Spleen (tissue), 11 donors: ENCODE results near the gene GLIS1. TPM values are rescaled to one million over a fixed set of nuclear protein-coding genes. Genes with fewer than 3 reads are reported as not detected.

ENCODE experiments used
- DNase-seq: peaks from one replicate; pipeline ENCODE4 v3.0.0-alpha.2; 2020
- H3K27ac ChIP-seq, 8 donors: fragments of 200-600 bp; sonication (generic) in 7 of 8; 1 replicate in 4 of 8; 2 replicates in 4 of 8; pipeline versions ENCODE4 v1.5.0 to v1.8.0; 2016 to 2021; ENCODE audit warnings: inconsistent platforms in 4 of 8, mild to moderate bottlenecking in 4 of 8, moderate library complexity in 1 of 8
- H3K27me3 ChIP-seq, 7 donors: fragments of 200-600 bp; sonication (generic) in 6 of 7; replicated peaks in 1 of 7; 1 replicate in 4 of 7; 2 replicates in 3 of 7; pipeline versions ENCODE4 v1.5.0 to v1.8.0; 2016 to 2021; ENCODE audit warnings: inconsistent platforms in 3 of 7, mild to moderate bottlenecking in 1 of 7
- H3K36me3 ChIP-seq, 6 donors: fragments of 200-600 bp; sonication (generic) in 5 of 6; 1 replicate in 4 of 6; 2 replicates in 2 of 6; pipeline versions ENCODE4 v1.5.0 to v1.8.0; 2016 to 2021; ENCODE audit warnings: inconsistent platforms in 2 of 6
- H3K4me1 ChIP-seq, 6 donors: fragments of 200-600 bp; sonication (generic) in 5 of 6; 1 replicate in 3 of 6; 2 replicates in 3 of 6; pipeline versions ENCODE4 v1.5.0 to v1.8.0; 2016 to 2021; ENCODE audit warnings: inconsistent platforms in 3 of 6
- H3K4me3 ChIP-seq, 8 donors: fragments of 200-600 bp; sonication (generic) in 7 of 8; 1 replicate in 4 of 8; 2 replicates in 4 of 8; pipeline versions ENCODE4 v1.5.0 to v1.8.0; 2016 to 2021; ENCODE audit warnings: inconsistent platforms in 4 of 8, mild to moderate bottlenecking in 4 of 8, moderate library complexity in 2 of 8
- H3K9me3 ChIP-seq, 8 donors: fragments of 200-600 bp; sonication (generic) in 7 of 8; 1 replicate in 4 of 8; 2 replicates in 4 of 8; pipeline versions ENCODE4 v1.5.0 to v1.8.0; 2016 to 2021; ENCODE audit warnings: inconsistent platforms in 4 of 8
- POLR2A ChIP-seq, 3 donors: fragments of 450-650 bp; IDR thresholded peaks; one replicate each; pipeline ENCODE4 v1.5.1; 2017; ENCODE audit warnings: antibody characterized with exemption in 3 of 3, mild to moderate bottlenecking in 1 of 3
- POLR2AphosphoS5 ChIP-seq, 3 donors: sonication (generic); formaldehyde crosslinking; IDR thresholded peaks; one replicate each; pipeline ENCODE4 v1.5.1; 2017; ENCODE audit warnings: antibody characterized with exemption in 3 of 3
- WGBS, 5 donors: extraction: QIAGEN DNeasy Blood & Tissue Kit in 3 of 5; methylation state at CpG; one replicate each; pipeline versions ENCODE4 v1.1.5 to v1.1.7; 2013 to 2018; 5-methylcytosine and 5-hydroxymethylcytosine counted together
- intact Hi-C: fragments of 100-400 bp; cut with DNase I; formaldehyde crosslinking; loops from one replicate; pipeline ENCODE4 v1.15.0; 2023; ENCODE audit warnings: low total_unique reads
- polyA plus RNA-seq, 3 donors: library from polyadenylated mRNA; stranded (reverse); fragments of 200-250 nt; gene quantifications; one replicate each; pipeline ENCODE4 v1.2.1, GENCODE V29; 2013
- small RNA-seq, 4 donors: library from RNA; depleted of rRNA; stranded (forward); fragments of <200 nt; gene quantifications; one replicate each; pipeline ENCODE3, GENCODE V24; 2016
- total RNA-seq, 7 donors: library from RNA; depleted of rRNA in 3 of 7; stranded (reverse); fragments of >200 nt in 3 of 7; fragmentation: NEBNext Ultra II Directional in 4 of 7; extraction: Animal tissue kit (Norgen Biotek cat#: 25700) in 4 of 7; gene quantifications; one replicate each; pipeline versions ENCODE4 v1.1.0 to v1.2.1, GENCODE V29; 2016 to 2021
- TF ChIP-seq, protein P1 (sequence below), 11 experiments: fragments of 200-600 bp in 7 of 11; fragments of 450-650 bp in 4 of 11; sonication (generic) in 4 of 11; IDR thresholded peaks in 8 of 11; conservative IDR thresholded peaks in 3 of 11; 1 replicate in 7 of 11; 2 replicates in 4 of 11; pipeline versions ENCODE4 v1.4.0 to v1.8.0; 2016 to 2021; ENCODE audit warnings: antibody characterized with exemption in 11 of 11, inconsistent platforms in 4 of 11, mild to moderate bottlenecking in 1 of 11
- donor health status: healthy with polysubstance abuse.
- donor health status: DM: no; HTN: no; CAD: no; lungs with moderate emphysema.
- donor health status: DM: no; HTN: no; CAD: no.
- donor health status: Bipolar disorder and iron deficiency.
- donor health status: healthy.
- donor health status: DM: no; HTN: no; CAD: no.
- donor health status: DM: yes; HTN: yes; CAD: no.

The GLIS1 gene
- total and polyA plus RNA-seq, 10 donors = 0.04 to 0.39 (median 0.26) TPM; not detected in 5

DNA sequence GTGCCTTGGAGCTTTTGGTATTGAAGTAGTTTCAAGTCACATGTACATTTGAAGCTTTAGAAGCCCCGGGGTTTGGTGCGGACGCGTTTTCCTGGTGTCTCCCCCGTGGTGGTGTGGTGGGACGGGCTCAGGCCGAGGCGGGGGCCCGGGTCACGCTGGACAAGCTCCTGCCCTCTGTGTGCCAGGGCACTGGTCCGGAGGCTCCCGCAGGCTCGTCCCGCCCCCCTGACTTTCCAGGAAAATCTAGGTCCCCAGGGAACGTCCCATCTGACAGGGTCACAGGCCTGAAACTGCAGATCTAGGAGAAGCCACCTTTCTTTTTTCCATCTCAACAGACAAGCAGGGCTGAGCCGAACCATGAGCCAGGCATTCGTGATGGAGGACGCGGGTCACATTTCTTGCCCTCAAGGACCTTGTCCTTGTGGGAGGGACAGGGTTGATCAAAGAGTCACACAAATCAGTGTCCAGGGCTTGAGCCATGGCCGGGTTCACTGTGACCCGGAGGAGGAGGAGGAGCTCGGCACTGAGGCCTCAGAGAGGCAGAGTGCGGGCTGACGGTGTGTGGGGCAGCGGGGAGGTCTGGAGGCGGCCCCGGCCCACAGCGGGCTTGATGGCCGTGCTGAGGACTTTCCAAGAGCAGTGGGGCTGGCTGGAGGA, 278.2 kb downstream of the GLIS1 start:
- WGBS, 5 donors = 83 to 90% (median 89%) methylated on average over 25 to 29 of the region's 29 CpGs
- Histone ChIP-seq H3K27ac (no peak overlapping the region), H3K4me3 (no peak overlapping the region), H3K9me3 (no peaks in the 10 kb centered on the region), H3K27me3 (peaks cover 0 to 4% (median 0%) of the 10 kb centered on the region in 7 donors), H3K4me1 (no peaks in the 10 kb centered on the region), H3K36me3 (no peaks in the 10 kb centered on the region)
- peak; percentile 51 for DNase-seq
- intact Hi-C loops = no loop called here
- TF ChIP-seq POLR2AphosphoS5 (IDR thresholded peaks at IDR 0.05) = no peak
- TF ChIP-seq, protein P1, sequence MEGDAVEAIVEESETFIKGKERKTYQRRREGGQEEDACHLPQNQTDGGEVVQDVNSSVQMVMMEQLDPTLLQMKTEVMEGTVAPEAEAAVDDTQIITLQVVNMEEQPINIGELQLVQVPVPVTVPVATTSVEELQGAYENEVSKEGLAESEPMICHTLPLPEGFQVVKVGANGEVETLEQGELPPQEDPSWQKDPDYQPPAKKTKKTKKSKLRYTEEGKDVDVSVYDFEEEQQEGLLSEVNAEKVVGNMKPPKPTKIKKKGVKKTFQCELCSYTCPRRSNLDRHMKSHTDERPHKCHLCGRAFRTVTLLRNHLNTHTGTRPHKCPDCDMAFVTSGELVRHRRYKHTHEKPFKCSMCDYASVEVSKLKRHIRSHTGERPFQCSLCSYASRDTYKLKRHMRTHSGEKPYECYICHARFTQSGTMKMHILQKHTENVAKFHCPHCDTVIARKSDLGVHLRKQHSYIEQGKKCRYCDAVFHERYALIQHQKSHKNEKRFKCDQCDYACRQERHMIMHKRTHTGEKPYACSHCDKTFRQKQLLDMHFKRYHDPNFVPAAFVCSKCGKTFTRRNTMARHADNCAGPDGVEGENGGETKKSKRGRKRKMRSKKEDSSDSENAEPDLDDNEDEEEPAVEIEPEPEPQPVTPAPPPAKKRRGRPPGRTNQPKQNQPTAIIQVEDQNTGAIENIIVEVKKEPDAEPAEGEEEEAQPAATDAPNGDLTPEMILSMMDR (IDR thresholded peaks at IDR 0.05 in 8 of 11, conservative IDR thresholded peaks at IDR 0.05 in 3 of 11) = no peak
- no peak for TF ChIP-seq POLR2A (IDR thresholded peaks at IDR 0.05)

DNA sequence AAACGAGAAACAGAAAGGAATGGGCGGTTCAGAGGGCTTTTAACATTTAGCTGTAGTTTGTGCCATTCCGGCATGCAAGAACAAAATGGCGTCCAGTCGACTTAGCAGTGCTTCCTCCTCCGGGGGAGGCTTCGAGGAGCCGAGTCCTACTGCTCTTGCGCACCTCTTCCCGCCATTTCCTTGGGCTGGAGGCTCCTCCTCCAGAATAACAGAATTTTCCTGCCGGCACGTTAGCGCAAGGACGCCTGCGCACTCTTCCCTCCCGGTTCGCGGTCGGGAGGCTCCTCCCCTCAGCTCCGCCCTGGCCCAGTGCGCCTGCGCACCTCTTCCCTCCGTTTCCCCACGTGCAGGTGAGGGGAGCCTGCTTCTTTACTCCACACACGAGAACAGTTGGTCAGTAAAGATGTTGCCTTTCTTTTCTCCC, 278.7 kb downstream of the GLIS1 start:
- no peaks in the 10 kb centered on the region for H3K9me3 ChIP-seq
- DNase-seq = peak; percentile 63
- intact Hi-C loops = no loop called here

DNA sequence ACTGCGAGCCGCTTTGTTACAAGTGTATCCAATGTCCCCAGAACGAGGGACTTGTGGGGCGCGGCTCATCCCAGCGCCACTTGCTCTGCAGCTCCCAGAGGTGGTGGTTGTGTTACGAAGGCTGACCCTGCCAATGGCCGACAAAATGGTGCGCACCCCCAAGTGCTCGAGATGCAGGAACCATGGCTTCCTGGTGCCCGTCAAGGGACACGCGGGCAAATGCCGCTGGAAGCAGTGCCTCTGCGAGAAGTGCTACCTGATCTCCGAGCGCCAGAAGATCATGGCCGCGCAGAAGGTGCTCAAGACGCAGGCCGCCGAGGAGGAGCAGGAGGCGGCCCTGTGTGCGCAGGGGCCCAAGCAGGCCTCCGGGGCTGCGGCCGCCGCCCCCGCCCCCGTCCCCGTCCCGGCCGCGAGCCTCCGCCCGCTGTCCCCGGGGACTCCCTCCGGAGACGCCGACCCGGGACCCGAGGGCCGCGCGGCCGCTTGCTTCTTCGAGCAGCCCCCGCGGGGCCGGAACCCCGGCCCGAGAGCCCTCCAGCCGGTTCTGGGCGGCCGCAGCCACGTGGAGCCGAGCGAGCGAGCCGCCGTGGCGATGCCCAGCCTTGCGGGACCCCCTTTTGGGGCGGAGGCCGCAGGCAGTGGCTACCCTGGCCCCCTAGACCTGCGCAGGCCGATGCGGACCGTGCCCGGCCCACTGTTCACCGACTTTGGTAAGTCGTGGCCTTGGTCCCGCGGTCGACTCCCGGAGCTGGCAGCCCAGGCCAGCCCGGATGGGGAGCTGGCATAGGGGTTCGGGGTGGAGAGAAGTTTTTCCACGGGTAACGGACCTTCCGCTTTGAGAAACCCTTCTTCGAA, 279.4 kb downstream of the GLIS1 start, which contains the start of gene DMRTB1:
DMRTB1 (plus strand) TSS at position 79 of the 855 bp plus-strand sequence; CDS start at position 134, 55 bp downstream.
- Histone ChIP-seq H3K36me3 (no peaks in the 10 kb centered on the region), H3K27me3 (peaks cover 0 to 4% (median 0%) of the 10 kb centered on the region in 7 donors), H3K4me1 (no peaks in the 10 kb centered on the region), H3K9me3 (no peaks in the 10 kb centered on the region), H3K4me3 (no peak within 1 kb of the TSS), H3K27ac (no peak within 1 kb of the TSS)
- DNase-seq = peak; percentile 62
- TF ChIP-seq, protein P1 (IDR thresholded peaks at IDR 0.05 in 8 of 11, conservative IDR thresholded peaks at IDR 0.05 in 3 of 11) = no peak
- TF ChIP-seq POLR2AphosphoS5 (IDR thresholded peaks at IDR 0.05) (no peak), POLR2A (IDR thresholded peaks at IDR 0.05) (no peak)
- intact Hi-C loops = no loop called here
- 90 to 97% (median 95%) methylated on average over 30 to 82 of the region's 82 CpGs for WGBS, 5 donors

More for the DNA sequence above, 278.7 kb downstream of the GLIS1 start:
- 93 to 97% (median 94%) methylated on average over 25 of the region's 25 CpGs for WGBS, 5 donors
- Histone ChIP-seq H3K36me3 (no peaks in the 10 kb centered on the region), H3K27ac (no peak overlapping the region), H3K27me3 (peaks cover 0 to 4% (median 0%) of the 10 kb centered on the region in 7 donors), H3K4me3 (no peak overlapping the region), H3K4me1 (no peaks in the 10 kb centered on the region)
- no peak for TF ChIP-seq POLR2A (IDR thresholded peaks at IDR 0.05)
- no peak for TF ChIP-seq POLR2AphosphoS5 (IDR thresholded peaks at IDR 0.05)

DNA sequence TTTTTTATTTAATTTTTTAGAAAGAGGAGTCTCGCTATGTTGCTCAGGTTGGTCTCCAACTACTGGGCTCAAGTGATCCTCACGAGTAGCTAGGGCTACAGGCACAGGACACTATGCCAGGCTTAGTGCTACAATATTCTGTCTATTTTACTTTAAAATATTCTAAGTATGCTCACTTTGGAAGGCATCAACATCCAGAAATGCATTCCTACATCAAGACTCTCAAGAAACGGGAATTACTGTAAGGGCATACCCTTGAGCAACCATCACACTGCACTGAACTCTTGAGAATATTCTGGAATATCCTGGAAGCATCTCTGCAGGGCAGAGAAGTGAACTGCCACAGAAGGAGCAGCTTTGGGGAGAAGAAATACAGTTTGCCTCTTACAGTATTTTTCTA, 280.3 kb downstream of the GLIS1 start:
- Histone ChIP-seq H3K4me1 (no peaks in the 10 kb centered on the region), H3K36me3 (no peaks in the 10 kb centered on the region), H3K4me3 (no peak overlapping the region), H3K27ac (no peak overlapping the region), H3K27me3 (peaks cover 0 to 4% (median 0%) of the 10 kb centered on the region in 7 donors), H3K9me3 (no peaks in the 10 kb centered on the region)
- intact Hi-C loops = no loop called here
- no peak for TF ChIP-seq POLR2AphosphoS5 (IDR thresholded peaks at IDR 0.05)
- TF ChIP-seq, protein P1 (IDR thresholded peaks at IDR 0.05 in 8 of 11, conservative IDR thresholded peaks at IDR 0.05 in 3 of 11) = no peak
- no peak for DNase-seq
- 67 to 91% (median 80%) methylated on average over 3 of the region's 3 CpGs for WGBS, 5 donors

Small RNA genes within 50 kb of the gene (small RNA-seq; reads per million reads assigned to genes)
- gene RF00418 (0 to 0.07 (median 0) reads per million in 4 donors), gene RNU7-95P (0 reads per million in 4 donors)

Other genes starting within 250 kb of the GLIS1 start
- gene NDC1, start 99.1 kb upstream of the GLIS1 start, total RNA-seq = 10 to 100 TPM in 3 of 7 donors, 1 to 10 TPM in 4; 8.0 to 18.2 (median 9.6) TPM
- gene NDC1, start 99.1 kb upstream of the GLIS1 start, polyA plus RNA-seq = 1 to 10 TPM; 5.2 to 6.8 (median 5.9) TPM
- 10 to 100 TPM; 19.5 to 39.7 (median 23.9) TPM for gene YIPF1, start 150.6 kb upstream of the GLIS1 start, total RNA-seq
- 10 to 100 TPM; 15.2 to 19.8 (median 18.2) TPM for gene YIPF1, start 150.6 kb upstream of the GLIS1 start, polyA plus RNA-seq
- 1 to 10 TPM in 1 of 7 donors, under 1 TPM in 3, not detected in 3; 0.17 to 1.6 (median 0.62) TPM for gene DIO1, start 155.0 kb upstream of the GLIS1 start, total RNA-seq
- under 1 TPM; 0.04 to 0.19 (median 0.09) TPM for gene DIO1, start 155.0 kb upstream of the GLIS1 start, polyA plus RNA-seq
- gene IFT25, start 206.5 kb upstream of the GLIS1 start, total RNA-seq = 10 to 100 TPM; 23.7 to 38.1 (median 27.6) TPM
- gene IFT25, start 206.5 kb upstream of the GLIS1 start, polyA plus RNA-seq = 10 to 100 TPM; 24.6 to 31.4 (median 28.3) TPM
- gene LRRC42, start 207.2 kb upstream of the GLIS1 start, total RNA-seq = 10 to 100 TPM in 6 of 7 donors, 1 to 10 TPM in 1; 9.7 to 13.8 (median 11.6) TPM
- 1 to 10 TPM; 4.9 to 9.5 (median 5.5) TPM for gene LRRC42, start 207.2 kb upstream of the GLIS1 start, polyA plus RNA-seq